COLO668 (cell line): ENCODE measurements around the gene STEAP1B.
A peak's percentile ranks its signal among the peaks of the same experiment; 100 is the strongest.
"Not testable (repeated sequence)": the region's sequence is repeated elsewhere in the genome, so short reads cannot be mapped to it uniquely, and the experiment has no call there.

Source experiments
- DNase-seq: peaks from one replicate; lab custom pipeline; 2025; ENCODE audit not compliant: unreplicated experiment; lab: John Stamatoyannopoulos, UW

The STEAP1B gene

DNA sequence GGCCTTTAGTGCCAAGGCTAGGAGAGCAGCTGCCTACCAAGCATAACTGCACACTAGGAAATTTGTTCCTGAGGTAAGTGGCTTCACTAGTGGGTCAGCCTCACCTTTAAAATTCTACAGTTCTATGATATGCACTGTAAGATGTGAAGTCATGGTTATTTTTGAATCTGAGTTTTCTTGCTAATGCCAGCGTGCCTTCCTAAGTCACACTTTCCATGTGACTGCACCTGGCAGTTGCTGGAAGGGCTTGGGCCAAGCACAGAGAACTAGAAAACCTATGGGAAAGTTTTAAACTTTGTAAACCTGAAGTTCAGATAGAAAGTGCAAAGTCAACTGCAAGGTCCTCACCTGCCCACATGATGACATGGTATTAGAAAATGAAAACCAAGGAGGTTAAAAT is 42.5 kb downstream of the STEAP1B start:
- no peak for DNase-seq

DNA sequence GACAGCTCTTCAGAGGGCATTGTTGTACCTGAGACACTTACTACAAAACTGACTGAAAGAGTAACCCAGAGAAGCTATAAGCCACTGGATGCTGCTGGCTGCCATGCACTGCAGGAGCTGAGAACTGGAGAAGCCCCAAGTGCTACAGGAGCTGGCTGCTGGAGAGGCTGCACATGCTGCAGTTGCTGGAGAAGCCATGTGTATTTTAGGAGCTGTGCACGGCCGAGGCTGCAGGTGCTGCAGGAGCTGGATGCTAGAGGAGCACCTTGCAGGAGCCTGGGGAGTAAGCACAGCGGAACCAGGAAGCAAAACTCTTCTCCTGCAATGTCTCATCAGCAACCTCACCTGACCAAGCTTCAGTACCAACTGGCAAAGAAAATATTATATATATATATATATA is 45.5 kb downstream of the STEAP1B start:
- peak; percentile 31 for DNase-seq

DNA sequence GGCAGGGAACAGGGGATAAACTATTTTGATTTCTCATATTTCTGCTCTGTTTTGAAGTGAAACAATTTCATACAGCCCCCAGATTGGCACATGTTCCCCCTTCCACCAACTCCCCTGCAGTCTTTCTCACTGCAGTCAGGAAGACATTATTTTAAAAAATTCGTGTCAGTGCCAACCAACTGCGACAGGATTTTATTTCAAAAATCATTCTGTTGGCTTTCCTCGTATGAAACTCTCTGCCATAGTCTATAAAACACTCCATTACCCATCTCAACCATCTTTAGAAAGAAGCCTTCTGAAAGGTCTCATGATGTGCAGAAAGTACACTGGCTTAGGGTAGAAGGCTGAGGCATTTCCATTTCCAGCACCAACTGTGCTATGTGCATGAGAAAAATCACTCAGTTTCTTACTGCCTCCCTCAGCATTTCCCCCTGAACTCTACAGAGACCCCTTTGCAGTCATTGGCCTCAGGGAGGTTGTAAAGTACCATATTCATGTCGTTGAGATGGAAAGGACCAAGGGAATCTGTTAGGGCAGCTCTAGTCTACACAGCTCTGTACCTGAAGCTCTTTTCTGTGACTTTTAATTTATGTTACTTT is 46.9 kb downstream of the STEAP1B start:
- no peak for DNase-seq

DNA sequence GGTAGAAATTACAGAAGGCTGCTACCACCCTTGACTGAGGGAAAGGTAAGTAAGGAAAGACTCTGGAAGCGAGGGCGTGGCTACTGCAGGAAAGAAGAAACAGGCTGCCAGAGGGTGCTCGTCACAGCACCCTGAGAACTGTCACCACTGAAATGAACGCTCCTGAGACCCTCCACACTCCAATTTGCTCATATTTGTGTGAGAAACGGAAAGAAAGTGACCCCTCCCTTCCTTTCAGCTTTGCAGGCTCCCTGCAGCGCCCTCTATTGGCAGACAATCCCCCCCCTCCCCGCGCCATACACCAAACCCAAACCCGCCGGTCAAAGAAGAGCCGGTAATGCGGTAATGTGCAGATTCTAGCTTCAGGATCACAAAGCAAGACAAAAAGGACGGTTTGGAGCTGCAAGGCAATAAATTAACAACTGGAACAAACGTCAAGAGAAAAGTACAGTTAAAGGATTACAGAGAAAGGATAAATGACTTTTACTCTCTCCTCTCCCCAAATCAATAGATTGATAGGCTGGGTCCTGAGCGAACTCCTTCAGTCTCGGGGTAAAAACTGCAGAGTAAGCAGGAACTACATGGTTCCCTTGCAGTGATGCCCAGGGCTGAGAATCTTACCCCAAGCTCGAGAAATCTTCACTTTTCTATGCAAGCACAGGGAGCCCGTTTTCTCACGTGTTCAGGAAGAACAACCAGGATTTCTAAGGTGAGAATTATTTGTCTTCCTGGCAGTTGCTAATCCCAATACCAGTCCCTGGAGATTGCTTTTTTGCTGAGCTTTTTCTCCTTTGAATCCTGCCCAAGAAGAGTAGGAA is 47.6 kb downstream of the STEAP1B start:
- DNase-seq: no peak

DNA sequence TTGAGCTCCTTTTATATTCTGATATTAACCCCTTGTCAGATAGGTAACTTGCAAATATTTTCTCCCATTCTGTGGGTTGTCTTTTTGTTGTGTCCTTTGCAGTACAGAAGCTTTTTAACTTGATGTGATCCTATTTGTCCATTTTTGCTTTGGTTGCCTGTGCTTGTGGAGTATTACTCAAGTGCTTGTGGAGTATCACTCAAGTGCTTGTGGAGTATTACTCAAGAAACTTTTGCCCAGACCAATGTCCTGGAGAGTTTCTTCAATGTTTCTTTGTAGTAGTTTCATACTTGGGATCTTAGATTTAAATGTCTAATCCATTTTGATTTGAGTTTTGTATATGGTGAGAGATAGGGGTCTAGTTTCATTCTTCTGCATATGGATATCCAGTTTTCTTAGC is 50.0 kb downstream of the STEAP1B start:
- DNase-seq: not testable (repeated sequence)

DNA sequence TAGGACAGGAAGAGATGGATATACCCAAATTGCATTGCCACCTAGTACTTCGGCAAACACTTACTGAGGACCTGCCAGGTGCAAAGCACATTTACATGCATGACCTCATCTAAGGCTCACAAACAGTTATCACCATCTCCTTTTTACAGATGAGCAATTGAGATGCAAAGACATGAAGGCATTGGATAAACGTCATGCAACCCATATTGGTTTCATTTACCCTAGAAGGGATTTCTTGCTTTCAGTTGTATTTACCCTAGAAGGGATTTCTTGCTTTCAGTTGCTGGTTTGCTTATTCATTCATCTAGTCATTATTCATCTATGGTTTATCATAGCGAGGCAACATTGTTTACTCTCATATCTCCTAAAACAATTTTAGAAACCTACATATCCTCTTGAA is 52.2 kb downstream of the STEAP1B start:
- peak; percentile 82 for DNase-seq

DNA sequence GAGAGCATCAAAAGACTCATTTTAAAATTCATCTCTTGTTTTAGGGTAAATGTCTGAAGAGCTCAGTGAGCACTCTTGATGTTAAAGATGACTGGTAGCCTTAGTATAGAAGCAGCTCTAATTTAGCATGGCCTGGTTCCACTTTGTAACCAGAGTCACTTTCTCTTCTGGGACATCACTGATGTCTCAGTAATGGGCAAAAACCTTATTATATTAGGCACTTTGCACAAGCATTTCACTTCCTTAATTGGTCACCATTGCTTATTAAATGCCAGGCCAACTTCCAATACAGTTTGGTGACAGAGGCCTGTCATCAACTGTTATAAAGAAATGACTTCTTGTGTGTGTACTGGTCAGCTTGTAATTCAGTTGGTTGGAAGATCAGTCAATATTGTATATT is 53.0 kb downstream of the STEAP1B start:
- DNase-seq: no peak

DNA sequence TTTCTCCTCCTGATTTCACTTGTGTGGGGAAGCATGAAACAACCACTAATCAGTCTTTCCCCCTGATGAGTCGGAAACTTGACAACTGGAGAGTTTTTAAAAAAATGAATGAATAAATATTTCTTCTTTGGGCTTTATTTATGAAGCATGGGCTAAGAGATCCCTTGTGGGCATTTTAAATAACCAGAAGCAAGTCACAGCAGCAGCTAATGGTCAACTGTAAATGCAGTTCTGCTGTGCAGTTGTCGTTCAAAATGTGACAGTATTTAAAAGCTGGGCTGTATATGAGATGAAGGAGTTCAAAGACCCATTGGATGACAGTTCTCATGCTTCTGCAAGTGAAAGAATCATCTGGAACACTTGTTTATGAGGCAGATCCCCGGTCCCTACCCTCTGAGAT is 54.1 kb downstream of the STEAP1B start:
- no peak for DNase-seq

DNA sequence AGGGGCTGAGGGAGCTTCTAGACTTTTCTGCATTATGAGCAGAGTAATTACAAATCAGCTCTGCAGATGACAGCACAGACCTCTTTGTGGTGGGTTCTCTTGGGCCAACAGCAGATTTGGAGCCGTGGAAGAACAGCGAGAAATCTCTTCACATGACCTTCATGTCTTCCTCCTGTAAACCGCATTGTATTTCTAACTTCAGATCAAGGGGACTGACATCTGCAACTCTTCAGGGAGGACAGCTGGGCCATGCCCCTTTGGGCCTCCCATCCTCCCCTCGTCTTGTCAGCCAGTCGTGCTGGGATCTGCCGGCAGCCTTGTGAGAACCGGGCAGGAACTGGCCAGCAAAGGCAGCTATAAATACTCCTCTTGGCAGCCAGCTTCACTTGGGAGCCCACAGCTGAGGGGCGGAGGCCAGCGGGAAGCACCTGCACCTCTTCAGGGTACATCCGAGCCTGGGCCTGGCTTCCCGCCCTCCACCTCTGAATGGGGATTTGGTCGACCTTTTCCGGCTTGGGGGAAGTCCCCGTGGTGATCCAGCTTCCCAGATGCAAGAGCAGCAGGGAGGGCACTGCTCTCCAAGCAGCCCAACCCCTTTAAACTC is 54.7 kb downstream of the STEAP1B start:
- peak; percentile 98 for DNase-seq

DNA sequence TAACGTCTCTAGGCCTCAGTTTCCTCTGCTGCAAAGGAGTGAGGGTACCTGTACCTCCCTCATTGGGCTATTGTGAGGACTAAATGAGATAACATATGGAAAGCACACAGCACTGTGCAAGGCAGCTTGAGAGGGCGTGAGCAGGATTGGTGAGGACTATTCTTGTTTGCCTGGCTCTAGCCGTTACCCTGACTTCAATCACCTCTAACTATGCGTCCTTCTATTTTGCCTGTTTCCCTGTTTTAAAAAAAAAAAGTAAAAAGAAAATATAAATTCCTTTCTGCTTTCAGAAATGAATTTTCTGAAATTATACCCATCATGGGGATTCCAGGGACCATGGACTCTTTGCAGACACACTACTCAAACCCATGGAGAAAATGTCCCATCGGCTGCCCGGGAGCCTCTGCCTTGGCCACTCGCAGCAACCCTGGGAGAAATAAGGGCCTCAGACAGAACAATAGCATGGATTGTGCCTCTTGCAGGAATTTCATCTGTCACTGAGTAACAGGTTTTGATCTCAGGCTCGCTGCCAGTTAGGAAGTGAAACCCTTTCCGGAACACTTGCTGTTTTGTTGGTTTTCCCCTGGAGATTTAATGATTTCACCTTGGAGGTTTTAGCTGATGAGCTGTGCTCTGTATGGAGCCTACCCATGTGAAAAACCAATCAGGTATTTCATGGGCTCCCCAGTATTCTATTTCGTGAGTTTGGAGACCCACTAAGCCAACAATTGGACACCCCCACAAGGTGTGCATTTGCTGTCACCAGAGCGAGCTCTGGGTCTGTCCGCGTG is 55.6 kb downstream of the STEAP1B start:
- no peak for DNase-seq

DNA sequence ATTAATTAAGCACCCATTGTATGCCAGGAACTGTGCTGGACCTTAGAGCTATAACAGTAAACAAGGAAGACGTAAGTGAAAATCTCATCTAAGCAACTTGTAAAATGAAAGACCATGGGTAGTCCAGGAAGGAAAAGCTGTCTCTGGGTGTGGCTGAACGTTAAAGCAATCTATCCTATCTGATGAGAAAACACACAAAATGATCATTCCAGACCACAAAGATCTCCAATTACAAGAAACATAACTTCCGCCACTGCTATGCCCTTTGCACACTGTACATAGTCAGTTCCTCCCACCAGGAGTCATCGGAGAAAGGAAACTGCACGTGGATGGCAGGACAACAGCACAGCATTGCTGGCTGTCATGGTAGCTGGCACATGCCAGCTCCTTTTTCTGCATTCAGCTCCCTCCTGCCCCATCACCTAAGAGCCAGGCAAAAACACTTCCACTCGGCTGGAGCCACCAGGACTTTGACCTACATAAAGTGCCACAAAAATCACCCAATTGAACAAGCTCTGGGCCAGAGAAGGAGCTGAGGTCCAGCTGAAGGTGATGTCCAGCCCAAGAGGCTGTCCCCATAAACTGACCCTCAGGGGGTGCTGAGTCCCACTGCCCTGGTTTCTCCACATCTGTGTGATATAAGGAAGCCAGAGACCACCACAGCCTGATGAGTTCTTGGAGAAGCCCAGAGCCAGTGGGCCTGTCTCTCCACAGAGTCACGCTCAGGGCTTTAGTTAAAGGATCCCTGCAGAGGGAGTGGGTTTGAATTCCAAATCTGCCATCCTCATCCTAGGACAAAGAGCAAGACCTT is 56.4 kb downstream of the STEAP1B start:
- peak; percentile 42 for DNase-seq

DNA sequence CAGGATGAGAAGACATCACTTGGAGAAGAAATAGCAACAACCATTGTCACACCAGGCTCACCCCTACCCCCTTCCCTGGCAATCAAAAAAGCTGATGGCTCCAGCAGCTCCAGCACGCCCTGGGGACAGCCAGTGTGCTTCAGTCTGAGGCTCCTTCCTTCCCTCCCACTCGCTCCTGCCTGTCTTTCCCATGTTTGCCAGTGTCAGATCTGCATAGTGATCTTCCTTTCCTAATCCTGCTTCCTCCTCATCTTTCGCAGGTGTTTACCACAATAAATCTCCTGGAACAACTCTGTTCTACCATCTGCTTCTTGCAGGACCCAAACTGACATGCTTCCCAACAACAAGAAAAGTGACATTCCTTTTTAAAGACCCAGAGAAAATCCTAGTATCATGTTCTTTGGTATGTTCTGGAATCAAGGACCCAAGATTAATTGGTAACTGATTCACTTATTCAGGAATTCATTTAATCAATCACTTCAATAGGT is 57.1 kb downstream of the STEAP1B start:
- no peak for DNase-seq

DNA sequence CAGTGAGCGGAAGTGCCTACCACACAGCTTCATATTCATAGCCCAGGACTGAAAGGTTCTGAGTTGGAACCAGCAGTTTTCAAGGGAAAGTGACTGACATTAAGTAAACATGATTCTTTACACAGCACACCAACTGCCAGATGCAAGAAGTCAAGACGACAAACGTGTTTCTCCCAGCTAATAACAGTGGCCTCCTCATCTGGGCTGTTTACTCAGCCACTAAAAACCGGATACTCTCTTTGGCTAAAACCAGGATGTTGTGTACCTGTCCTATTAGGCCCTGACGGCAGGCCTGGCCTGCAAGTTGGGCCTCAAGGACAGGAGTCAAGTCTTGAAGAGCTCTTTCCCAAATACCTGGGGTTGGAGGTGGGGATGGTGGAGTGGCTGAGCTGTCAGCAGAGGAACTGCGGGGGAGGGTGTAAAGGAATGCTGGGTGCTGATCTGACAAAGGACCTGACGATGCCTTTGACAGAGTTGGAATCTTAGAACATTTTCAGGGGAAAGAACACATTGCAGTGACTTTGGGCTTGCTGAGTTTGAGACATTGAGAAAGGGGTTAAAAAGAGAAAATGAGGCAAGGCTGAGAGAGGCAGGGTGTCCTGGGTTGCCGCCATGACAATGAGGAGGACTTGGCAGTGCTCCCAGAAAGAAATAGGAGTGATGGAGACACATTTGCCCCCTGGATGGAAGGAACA is 57.7 kb downstream of the STEAP1B start:
- DNase-seq: peak; percentile 69

DNA sequence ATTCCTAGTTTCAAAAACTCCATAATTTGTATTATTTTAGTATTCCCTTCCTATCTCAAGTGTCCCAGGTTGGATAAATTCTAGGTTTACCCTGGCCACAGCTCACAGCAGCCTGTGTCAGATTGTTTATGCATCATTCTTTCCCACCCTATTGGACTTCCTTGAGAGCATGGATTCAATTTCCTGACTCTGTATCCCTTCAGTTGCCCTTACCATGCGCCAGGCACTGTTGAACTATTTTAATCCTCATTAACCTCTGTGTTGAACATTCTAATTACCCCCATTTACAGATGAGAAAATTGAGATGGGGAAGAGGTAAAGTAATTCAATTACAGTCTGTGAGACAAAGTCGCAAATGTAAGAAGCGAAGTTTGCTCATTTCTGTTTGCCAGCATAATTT is 58.8 kb downstream of the STEAP1B start:
- no peak for DNase-seq

DNA sequence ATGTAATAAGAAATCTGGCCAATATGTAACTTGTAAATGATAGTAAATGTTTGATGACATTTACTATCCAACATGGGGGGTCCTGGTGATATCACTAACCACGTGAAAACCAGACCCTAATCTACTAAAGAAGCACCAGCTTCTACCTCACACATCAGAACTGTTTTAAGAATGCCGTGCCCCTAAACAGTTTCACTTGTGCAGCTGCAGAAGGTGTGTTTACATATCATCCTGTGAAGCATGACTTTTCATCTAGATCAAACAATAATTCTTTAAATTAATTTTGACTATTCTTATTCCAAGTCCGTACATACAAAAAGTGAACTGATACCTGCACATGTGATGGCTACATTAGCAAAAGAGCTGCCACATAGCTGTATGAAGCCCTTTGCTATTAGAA is 61.0 kb downstream of the STEAP1B start:
- no peak for DNase-seq

DNA sequence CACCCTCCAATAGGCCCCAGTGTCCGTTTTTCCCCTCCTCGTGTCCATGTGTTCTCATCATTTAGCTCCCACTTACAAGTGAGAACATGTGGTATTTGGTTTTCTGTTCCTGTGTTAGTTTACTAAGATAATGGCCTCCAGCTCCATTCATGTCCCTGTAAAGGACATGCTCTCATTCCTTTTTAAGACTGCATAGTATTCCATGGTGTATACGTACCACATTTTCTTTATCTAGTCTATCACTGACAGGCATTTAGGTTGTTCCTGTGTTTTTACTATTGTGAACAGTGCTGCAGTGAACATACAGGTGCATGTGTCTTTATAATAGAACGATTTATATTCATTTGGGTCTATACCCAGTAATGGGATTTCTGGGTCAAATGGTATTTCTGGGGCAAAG is 63.4 kb downstream of the STEAP1B start:
- not testable (repeated sequence) for DNase-seq

DNA sequence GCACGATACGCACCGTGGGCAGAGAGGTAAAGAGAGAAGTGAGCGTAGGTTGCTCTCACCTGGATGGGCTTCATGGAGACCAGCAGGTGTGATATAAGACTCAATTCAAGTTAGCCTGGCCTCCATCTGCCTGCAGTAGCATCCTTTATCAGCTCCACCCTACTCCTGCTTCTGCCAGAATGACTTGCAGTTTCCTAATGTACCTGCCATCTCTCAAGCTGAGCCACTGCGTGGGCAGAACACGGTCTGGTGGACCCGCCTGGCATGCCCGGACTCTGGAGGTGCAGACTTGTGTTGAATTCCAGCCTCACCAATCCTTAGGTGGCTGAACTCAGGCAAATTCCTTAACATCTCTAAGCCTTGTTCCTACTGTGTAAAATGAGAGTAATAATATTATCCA is 64.3 kb downstream of the STEAP1B start:
- DNase-seq: no peak

DNA sequence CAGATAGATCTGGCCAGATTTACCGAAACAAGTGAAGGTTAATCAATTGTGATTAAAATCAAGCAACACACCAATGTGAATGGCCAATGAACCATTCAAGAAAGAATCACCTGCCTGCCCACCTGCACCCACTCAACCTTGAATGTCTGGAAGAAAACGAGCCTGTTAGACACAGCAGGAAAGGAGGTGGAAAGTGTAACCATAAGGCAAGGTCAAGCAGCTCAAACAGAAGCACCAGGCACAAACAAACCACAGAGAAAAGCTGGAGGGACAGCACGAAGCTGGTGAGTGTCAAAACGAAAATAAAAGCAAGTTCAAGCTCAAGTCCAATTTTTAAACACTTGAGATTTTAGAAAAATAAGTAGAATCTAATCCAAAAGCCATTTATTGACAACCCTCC is 64.9 kb downstream of the STEAP1B start:
- no peak for DNase-seq

DNA sequence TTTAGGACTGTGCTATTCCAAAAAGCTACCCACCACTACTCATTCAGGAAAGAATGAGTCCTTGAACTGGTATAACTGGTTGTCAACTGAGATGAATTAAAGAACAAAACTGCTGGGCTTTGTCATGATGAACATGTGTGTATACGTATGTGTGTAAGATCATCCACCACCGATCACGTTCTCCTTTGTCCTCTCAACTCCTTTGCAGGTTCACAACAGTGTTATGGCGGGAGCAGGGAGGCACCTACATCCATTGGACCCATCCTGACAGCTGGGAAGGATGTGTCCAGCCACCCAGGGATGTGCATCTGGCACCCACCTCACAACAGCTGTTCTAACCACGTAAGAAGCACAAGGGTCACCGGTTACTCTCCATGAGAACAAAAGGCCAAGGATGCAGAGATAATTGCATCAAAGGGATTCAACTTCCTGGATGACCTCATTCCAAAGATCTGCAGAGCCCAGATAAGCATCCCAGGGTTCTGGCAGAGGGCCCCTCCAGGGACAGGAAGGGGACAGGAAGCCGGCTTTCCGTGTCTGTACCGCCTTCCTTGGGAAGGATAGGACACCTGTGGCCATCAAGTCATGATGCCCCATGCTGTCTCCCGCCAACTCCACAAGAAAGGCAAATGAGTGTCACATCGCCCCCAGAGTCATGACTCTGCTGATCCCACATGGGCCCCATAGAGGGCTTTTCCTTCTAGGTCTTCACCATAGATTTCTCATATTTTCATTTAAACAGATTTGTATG is 66.1 kb downstream of the STEAP1B start:
- peak; percentile 75 for DNase-seq
